Mesodermal cell (in vitro differentiated cells): ENCODE measurements around the gene PPHLN1.

Source experiments
- H3K27ac ChIP-seq: 2 replicates; pipeline ENCODE4 v1.7.0; 2013; ENCODE audit warnings: mild to moderate bottlenecking, low read depth, low read length, moderate library complexity; ENCODE audit not compliant: severe bottlenecking
- H3K36me3 ChIP-seq: 2 replicates; pipeline ENCODE4 v1.7.1; 2013; ENCODE audit warnings: mild to moderate bottlenecking, low read length, moderate library complexity; ENCODE audit not compliant: control insufficient read depth, insufficient read depth
- H3K4me1 ChIP-seq: one replicate; pipeline ENCODE4 v1.7.1; 2013; ENCODE audit warnings: mild to moderate bottlenecking, low read length; ENCODE audit not compliant: insufficient read depth, control insufficient read depth, poor library complexity, severe bottlenecking
- H3K4me3 ChIP-seq: 2 replicates; pipeline ENCODE4 v1.7.0; 2013; ENCODE audit warnings: low read length, control low read depth, mild to moderate bottlenecking; ENCODE audit not compliant: insufficient read depth, poor library complexity, severe bottlenecking; ENCODE audit errors: extremely low read depth
- H3K9me3 ChIP-seq: 2 replicates; pipeline ENCODE4 v1.7.1; 2013; ENCODE audit warnings: mild to moderate bottlenecking, low read length, moderate library complexity; ENCODE audit not compliant: control insufficient read depth
- WGBS, 2 experiments: methylation state at CpG; one replicate each; pipeline ENCODE4 v1.1.5; 2013; ENCODE audit warnings: missing lambda C conversion rate in 2 of 2; ENCODE audit not compliant: insufficient coverage in 2 of 2; 5-methylcytosine and 5-hydroxymethylcytosine counted together

PPHLN1 gene

GRCh38 chr12:42407306-42407705, 81.3 kb downstream of the PPHLN1 start:
- H3K9me3 ChIP-seq = no peaks in the 10 kb centered on the region
- no peaks in the 10 kb centered on the region for H3K4me1 ChIP-seq
- no CpG with 5 or more reads among the region's 1 CpG for WGBS, 2 experiments
- H3K4me3 ChIP-seq = no peak overlapping the region
- H3K36me3 ChIP-seq = peaks cover 7% of the 10 kb centered on the region
- H3K27ac ChIP-seq = no peak overlapping the region

- H3K36me3 ChIP-seq = peaks cover 12% of the 10 kb centered on the region
- WGBS, 2 experiments = no CpG with 5 or more reads among the region's 2 CpGs
- no peaks in the 10 kb centered on the region for H3K9me3 ChIP-seq
Measured at GRCh38 chr12:42409471-42409870, 83.5 kb downstream of the PPHLN1 start.

GRCh38 chr12:42410340-42410739, 84.4 kb downstream of the PPHLN1 start:
- H3K4me1 ChIP-seq = no peaks in the 10 kb centered on the region
- H3K9me3 ChIP-seq = no peaks in the 10 kb centered on the region
- no CpG with 5 or more reads among the region's 1 CpG for WGBS, 2 experiments
- H3K36me3 ChIP-seq = peaks cover 12% of the 10 kb centered on the region
- H3K27ac ChIP-seq = no peak overlapping the region
- H3K4me3 ChIP-seq = no peak overlapping the region

More at GRCh38 chr12:42409471-42409870, 83.5 kb downstream of the PPHLN1 start:
- Histone ChIP-seq H3K4me3 (no peak overlapping the region), H3K4me1 (no peaks in the 10 kb centered on the region), H3K27ac (no peak overlapping the region)

GRCh38 chr12:42420395-42420794, 94.4 kb downstream of the PPHLN1 start:
- H3K4me3 ChIP-seq = no peak overlapping the region
- H3K9me3 ChIP-seq = no peaks in the 10 kb centered on the region
- H3K4me1 ChIP-seq = peaks cover 6% of the 10 kb centered on the region
- H3K36me3 ChIP-seq = peaks cover 16% of the 10 kb centered on the region
- H3K27ac ChIP-seq = no peak overlapping the region
- 100% methylated on average over 1 of the region's 3 CpGs; no CpG with 5 or more reads in 1 of the 2 experiments for WGBS, 2 experiments

- no peak overlapping the region for H3K27ac ChIP-seq
- no peak overlapping the region for H3K4me3 ChIP-seq
- H3K4me1 ChIP-seq = peaks cover 9% of the 10 kb centered on the region
- WGBS, 2 experiments = 88 to 100% methylated on average over 1 of the region's 3 CpGs
- no peaks in the 10 kb centered on the region for H3K9me3 ChIP-seq
- H3K36me3 ChIP-seq = peaks cover 10% of the 10 kb centered on the region
Measured at GRCh38 chr12:42421844-42422779, 96.1 kb downstream of the PPHLN1 start.

GRCh38 chr12:42422785-42423184, 96.8 kb downstream of the PPHLN1 start:
- H3K4me3 ChIP-seq = no peak overlapping the region
- peaks cover 16% of the 10 kb centered on the region for H3K36me3 ChIP-seq
- no peaks in the 10 kb centered on the region for H3K9me3 ChIP-seq
- H3K4me1 ChIP-seq = peaks cover 13% of the 10 kb centered on the region
- H3K27ac ChIP-seq = no peak overlapping the region
- no CpG with 5 or more reads among the region's 1 CpG for WGBS, 2 experiments

- H3K27ac ChIP-seq = peak overlapping the region; percentile 63
- no peak overlapping the region for H3K4me3 ChIP-seq
- H3K36me3 ChIP-seq = peaks cover 38% of the 10 kb centered on the region
- H3K9me3 ChIP-seq = no peaks in the 10 kb centered on the region
- peaks cover 13% of the 10 kb centered on the region for H3K4me1 ChIP-seq
- WGBS, 2 experiments = 43 to 65% methylated on average over 4 to 5 of the region's 6 CpGs
Measured at GRCh38 chr12:42426746-42427145, 100.8 kb downstream of the PPHLN1 start.

GRCh38 chr12:42428850-42429249, 102.9 kb downstream of the PPHLN1 start:
- H3K4me3 ChIP-seq = no peak overlapping the region
- no CpG with 5 or more reads among the region's 2 CpGs for WGBS, 2 experiments
- H3K36me3 ChIP-seq = peaks cover 46% of the 10 kb centered on the region
- H3K4me1 ChIP-seq = peaks cover 7% of the 10 kb centered on the region
- H3K9me3 ChIP-seq = no peaks in the 10 kb centered on the region
- H3K27ac ChIP-seq = no peak overlapping the region

GRCh38 chr12:42432517-42433140, 106.7 kb downstream of the PPHLN1 start:
- Histone ChIP-seq H3K9me3 (no peaks in the 10 kb centered on the region), H3K4me1 (no peaks in the 10 kb centered on the region), H3K4me3 (no peak overlapping the region), H3K27ac (no peak overlapping the region), H3K36me3 (peaks cover 39% of the 10 kb centered on the region)
- 100% methylated on average over 1 of the region's 5 CpGs for WGBS, 2 experiments

GRCh38 chr12:42440608-42441007, 114.6 kb downstream of the PPHLN1 start:
- Histone ChIP-seq H3K36me3 (peaks cover 59% of the 10 kb centered on the region), H3K9me3 (no peaks in the 10 kb centered on the region), H3K4me3 (no peak overlapping the region), H3K4me1 (no peaks in the 10 kb centered on the region), H3K27ac (no peak overlapping the region)
- WGBS, 2 experiments = 91 to 96% methylated on average over 7 to 10 of the region's 11 CpGs
